Heart left ventricle (tissue), 13 donors: ENCODE measurements around the gene RBM10.

Source experiments
- CTCF ChIP-seq, 12 donors: fragments of 200-600 bp; sonication (generic) in 4 of 12; IDR thresholded peaks; one replicate each; pipeline versions ENCODE4 v1.5.0 to v1.8.0; 2018 to 2022; ENCODE audit warnings: antibody characterized with exemption in 12 of 12, mild to moderate bottlenecking in 5 of 12
- POLR2A ChIP-seq, 2 donors: fragments of 450-650 bp; IDR thresholded peaks; one replicate each; pipeline ENCODE4 v1.6.1; 2017; ENCODE audit warnings: antibody characterized with exemption in 2 of 2, mild to moderate bottlenecking in 2 of 2, moderate library complexity in 2 of 2
- donor health status: ischemic (EF 13 %, LVEDD 7.1; RV severe dilation, severe dysfunction).
- donor health status: DM: no; HTN: yes; CAD: no.
- donor health status: DM: no; HTN: no; CAD: no.
- donor health status: ischemic (EF 25% LVEDD 6.9; RV normal size, moderate dysfunction).
- donor health status: ischemic (EF 25% LVEDD 5.7; RV mildly dilated, moderate dysfunction).
- donor health status: ischemic (EF 35%, LVEDD 5.7; RV mildly dilated, moderate dysfunction).
- donor health status: nonischemic (EF 11% LVEDD 7.7; RV severe dilation, severe dysfunction).
- donor health status: DM: yes; HTN: yes; CAD: no.
- donor health status: PGD.
- donor health status: ischemic (EF 29% LVEDD 5.4; RV normal size, mild dysfunction).
- donor health status: nonischemic (EF 23%, LVEDD 6.1; RV moderate dilation, normal function).

DNA sequence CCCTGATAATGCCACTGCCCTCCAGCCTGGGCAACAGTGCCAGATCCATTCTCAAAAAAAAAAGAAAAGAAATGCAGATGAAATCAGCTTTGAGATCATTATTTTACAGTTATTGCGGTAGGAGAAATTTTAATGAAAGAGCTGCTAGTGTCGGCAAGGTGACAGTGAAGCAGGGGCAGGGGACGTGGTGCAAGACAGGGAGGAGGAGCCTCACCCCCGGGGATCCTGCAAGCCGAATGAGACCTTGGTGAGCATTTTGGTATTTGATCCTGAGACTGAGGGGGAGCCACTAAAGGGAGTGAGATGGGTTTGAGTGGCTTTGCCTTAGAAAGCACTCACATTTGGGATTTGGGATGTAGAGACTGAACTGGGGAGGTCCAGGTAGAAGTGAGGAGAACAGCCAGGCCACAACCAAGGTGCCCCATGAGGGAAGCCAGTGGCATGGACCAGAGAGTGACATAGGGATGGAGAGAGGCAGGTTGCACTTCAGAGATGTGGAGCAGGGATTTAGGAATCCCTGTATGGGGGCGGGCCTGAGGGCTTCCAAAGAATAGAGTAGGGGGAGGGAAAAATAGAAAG, 23.6 kb downstream of the RBM10 start:
- TF ChIP-seq POLR2A (IDR thresholded peaks at IDR 0.05) (no peak), CTCF (IDR thresholded peaks at IDR 0.05) (no peak)
